ENCODE measurements around the gene CDH13. TPM values are rescaled to one million over a fixed set of nuclear protein-coding genes. Genes with fewer than 3 reads are reported as not detected.

CDH13 gene
- total and polyA plus RNA-seq, 2 experiments from 2014 or later, result 1.2 to 1.5 TPM

DNA sequence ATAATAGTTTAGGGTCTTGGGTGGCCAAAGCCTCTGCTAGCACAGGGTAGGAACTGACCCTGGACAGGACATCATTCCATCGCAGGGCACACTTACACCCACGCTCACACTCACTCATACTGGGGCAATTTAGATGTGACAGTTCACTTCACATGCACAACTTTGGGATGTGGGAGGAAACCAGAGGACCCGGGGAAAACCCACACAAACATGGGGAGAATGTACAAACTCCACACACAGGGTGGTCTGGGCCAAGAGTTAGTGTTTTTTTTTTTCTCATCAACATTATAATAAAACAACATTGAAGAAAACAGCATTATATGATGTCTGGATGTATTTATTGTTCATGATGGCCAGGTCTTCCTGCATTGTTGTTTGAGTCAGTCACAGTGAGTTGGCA lies 93.6 kb downstream of the CDH13 start:
- Histone ChIP-seq H2AFZ (no peak overlapping the region), H3K9me3 (ENCODE audit: low read depth) (no peaks in the 10 kb centered on the region), H3K36me3 (replicated peaks; ENCODE audit: insufficient read depth, low read depth) (no peaks in the 10 kb centered on the region), H3K4me1 (ENCODE audit: insufficient read depth) (no peaks in the 10 kb centered on the region), H4K20me1 (ENCODE audit: insufficient read depth, poor library complexity, severe bottlenecking) (no peaks in the 10 kb centered on the region), H3K4me3 (no peak overlapping the region), H3K27ac (no peak overlapping the region), H3K4me2 (no peak overlapping the region), H3K9me2 (replicated peaks; ENCODE audit: insufficient read depth) (no peaks in the 10 kb centered on the region), H3K27me3 (peaks cover 5% of the 10 kb centered on the region), H3K79me2 (no peaks in the 10 kb centered on the region)
- DNase-seq (ENCODE audit: low spot score), result no peak
- no peak for TF ChIP-seq EZH2 (IDR thresholded peaks at IDR 0.05; ENCODE audit: borderline replicate concordance)
- no peak for TF ChIP-seq EZH2phosphoT487 (IDR thresholded peaks at IDR 0.05; ENCODE audit: low read depth, severe bottlenecking, unreplicated experiment)
- TF ChIP-seq, protein P1, sequence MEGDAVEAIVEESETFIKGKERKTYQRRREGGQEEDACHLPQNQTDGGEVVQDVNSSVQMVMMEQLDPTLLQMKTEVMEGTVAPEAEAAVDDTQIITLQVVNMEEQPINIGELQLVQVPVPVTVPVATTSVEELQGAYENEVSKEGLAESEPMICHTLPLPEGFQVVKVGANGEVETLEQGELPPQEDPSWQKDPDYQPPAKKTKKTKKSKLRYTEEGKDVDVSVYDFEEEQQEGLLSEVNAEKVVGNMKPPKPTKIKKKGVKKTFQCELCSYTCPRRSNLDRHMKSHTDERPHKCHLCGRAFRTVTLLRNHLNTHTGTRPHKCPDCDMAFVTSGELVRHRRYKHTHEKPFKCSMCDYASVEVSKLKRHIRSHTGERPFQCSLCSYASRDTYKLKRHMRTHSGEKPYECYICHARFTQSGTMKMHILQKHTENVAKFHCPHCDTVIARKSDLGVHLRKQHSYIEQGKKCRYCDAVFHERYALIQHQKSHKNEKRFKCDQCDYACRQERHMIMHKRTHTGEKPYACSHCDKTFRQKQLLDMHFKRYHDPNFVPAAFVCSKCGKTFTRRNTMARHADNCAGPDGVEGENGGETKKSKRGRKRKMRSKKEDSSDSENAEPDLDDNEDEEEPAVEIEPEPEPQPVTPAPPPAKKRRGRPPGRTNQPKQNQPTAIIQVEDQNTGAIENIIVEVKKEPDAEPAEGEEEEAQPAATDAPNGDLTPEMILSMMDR (IDR thresholded peaks at IDR 0.05; ENCODE audit: poor library complexity), result no peak
- 89% methylated on average over 3 of the region's 3 CpGs for WGBS (ENCODE audit: low lambda C conversion rate, missing lambda C conversion rate)

DNA sequence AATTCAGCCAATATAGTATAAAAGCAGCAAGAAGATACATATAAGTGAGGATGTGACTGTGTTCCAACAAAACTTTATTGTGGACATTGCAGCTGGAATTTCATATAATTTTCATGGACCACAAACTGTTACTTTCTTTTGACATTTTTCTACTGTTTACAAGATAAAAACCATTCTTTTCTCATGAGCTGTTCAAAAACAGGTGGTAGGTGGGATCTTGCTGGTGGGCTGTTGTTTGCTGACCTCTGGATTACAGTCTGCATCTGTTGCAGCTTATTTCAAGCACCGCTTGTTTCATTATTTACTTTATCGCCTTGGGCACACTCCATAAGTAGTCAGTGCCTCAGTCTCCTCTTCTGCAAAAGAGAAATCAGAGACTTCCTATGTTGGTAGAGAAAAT lies 99.5 kb downstream of the CDH13 start:
- no peaks in the 10 kb centered on the region for H3K36me3 ChIP-seq (replicated peaks; ENCODE audit: insufficient read depth, low read depth)
- no peak for TF ChIP-seq EZH2phosphoT487 (IDR thresholded peaks at IDR 0.05; ENCODE audit: low read depth, severe bottlenecking, unreplicated experiment)
- TF ChIP-seq, protein P1 (IDR thresholded peaks at IDR 0.05; ENCODE audit: poor library complexity), result no peak
- TF ChIP-seq EZH2 (IDR thresholded peaks at IDR 0.05; ENCODE audit: borderline replicate concordance), result no peak
- no peak overlapping the region for H3K27ac ChIP-seq
- no peaks in the 10 kb centered on the region for H4K20me1 ChIP-seq (ENCODE audit: insufficient read depth, poor library complexity, severe bottlenecking)
- H3K4me1 ChIP-seq (ENCODE audit: insufficient read depth), result no peaks in the 10 kb centered on the region
- no peak for DNase-seq (ENCODE audit: low spot score)
- H3K4me3 ChIP-seq, result no peak overlapping the region
- 83% methylated on average over 2 of the region's 2 CpGs for WGBS (ENCODE audit: low lambda C conversion rate, missing lambda C conversion rate)
- no peaks in the 10 kb centered on the region for H3K27me3 ChIP-seq
- no peaks in the 10 kb centered on the region for H3K79me2 ChIP-seq
- H3K9me2 ChIP-seq (replicated peaks; ENCODE audit: insufficient read depth), result no peaks in the 10 kb centered on the region
- no peak overlapping the region for H3K4me2 ChIP-seq
- H2AFZ ChIP-seq, result no peak overlapping the region
- no peaks in the 10 kb centered on the region for H3K9me3 ChIP-seq (ENCODE audit: low read depth)

DNA sequence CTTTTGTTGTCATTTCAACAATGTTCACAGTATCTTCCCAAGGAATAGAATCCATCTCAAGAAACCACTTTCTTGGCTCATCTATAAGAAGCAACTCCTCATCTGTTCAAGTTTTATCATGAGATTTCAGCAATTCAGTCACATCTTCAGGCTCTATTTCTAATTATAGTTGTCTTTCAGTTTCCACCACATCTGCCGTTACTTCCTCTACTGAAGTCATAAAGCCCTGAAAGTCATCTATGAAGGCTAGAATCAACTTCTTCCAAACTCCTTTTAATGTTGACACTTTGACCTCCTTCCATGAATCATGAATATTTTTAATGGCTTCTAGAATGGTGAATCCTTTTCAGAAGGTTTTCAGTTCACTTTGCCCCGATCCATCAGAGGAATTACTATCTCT lies 102.1 kb downstream of the CDH13 start:
- Histone ChIP-seq H3K9me3 (ENCODE audit: low read depth) (no peaks in the 10 kb centered on the region), H3K27me3 (no peaks in the 10 kb centered on the region), H3K27ac (no peak overlapping the region), H3K4me3 (no peak overlapping the region), H3K4me2 (no peak overlapping the region), H2AFZ (no peak overlapping the region), H3K4me1 (ENCODE audit: insufficient read depth) (no peaks in the 10 kb centered on the region), H3K79me2 (no peaks in the 10 kb centered on the region), H4K20me1 (ENCODE audit: insufficient read depth, poor library complexity, severe bottlenecking) (no peaks in the 10 kb centered on the region), H3K9me2 (replicated peaks; ENCODE audit: insufficient read depth) (no peaks in the 10 kb centered on the region), H3K36me3 (replicated peaks; ENCODE audit: insufficient read depth, low read depth) (no peaks in the 10 kb centered on the region)
- TF ChIP-seq, protein P1 (IDR thresholded peaks at IDR 0.05; ENCODE audit: poor library complexity), result no peak
- TF ChIP-seq EZH2 (IDR thresholded peaks at IDR 0.05; ENCODE audit: borderline replicate concordance) (no peak), EZH2phosphoT487 (IDR thresholded peaks at IDR 0.05; ENCODE audit: low read depth, severe bottlenecking, unreplicated experiment) (no peak)
- no peak for DNase-seq (ENCODE audit: low spot score)
- 87% methylated on average over 2 of the region's 2 CpGs for WGBS (ENCODE audit: low lambda C conversion rate, missing lambda C conversion rate)

DNA sequence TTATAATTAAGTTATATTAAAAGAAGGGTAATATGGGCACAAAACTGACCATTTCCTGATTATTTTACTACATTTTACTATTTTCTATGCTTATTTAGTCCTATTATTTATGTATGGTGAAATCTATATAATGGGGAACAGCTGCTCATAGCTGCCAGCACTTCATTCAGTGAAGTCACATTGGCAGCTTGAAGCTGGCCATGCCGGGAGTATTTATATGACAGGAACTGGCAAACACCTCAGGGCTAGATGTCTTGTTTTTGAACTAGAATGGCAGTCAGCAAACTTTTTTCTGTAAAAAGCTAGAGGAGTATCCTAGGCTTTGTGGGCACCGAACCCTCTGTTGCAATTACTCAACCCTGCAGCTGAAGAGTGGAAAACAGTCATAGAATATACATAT lies 104.1 kb downstream of the CDH13 start:
- Histone ChIP-seq H2AFZ (no peak overlapping the region), H3K9me2 (replicated peaks; ENCODE audit: insufficient read depth) (no peaks in the 10 kb centered on the region), H3K4me3 (no peak overlapping the region), H3K27me3 (no peaks in the 10 kb centered on the region), H3K4me1 (ENCODE audit: insufficient read depth) (no peaks in the 10 kb centered on the region), H3K9me3 (ENCODE audit: low read depth) (no peaks in the 10 kb centered on the region), H3K36me3 (replicated peaks; ENCODE audit: insufficient read depth, low read depth) (no peaks in the 10 kb centered on the region), H4K20me1 (ENCODE audit: insufficient read depth, poor library complexity, severe bottlenecking) (no peaks in the 10 kb centered on the region), H3K4me2 (no peak overlapping the region), H3K79me2 (no peaks in the 10 kb centered on the region), H3K27ac (no peak overlapping the region)
- TF ChIP-seq EZH2 (IDR thresholded peaks at IDR 0.05; ENCODE audit: borderline replicate concordance) (no peak), EZH2phosphoT487 (IDR thresholded peaks at IDR 0.05; ENCODE audit: low read depth, severe bottlenecking, unreplicated experiment) (no peak)
- TF ChIP-seq, protein P1 (IDR thresholded peaks at IDR 0.05; ENCODE audit: poor library complexity), result no peak
- DNase-seq (ENCODE audit: low spot score), result no peak
- 41% methylated on average over 2 of the region's 2 CpGs for WGBS (ENCODE audit: low lambda C conversion rate, missing lambda C conversion rate)

All from hepatocyte (in vitro differentiated cells).